Neural progenitor cell (in vitro differentiated cells): ENCODE results near the gene VTI1A. TPM values are rescaled to one million over a fixed set of nuclear protein-coding genes. Genes with fewer than 3 reads are reported as not detected.

ENCODE experiments used
- DNase-seq: peaks from one replicate; pipeline ENCODE4 v3.0.0-alpha.2; 2016; ENCODE audit warnings: low spot score
- H2AFZ ChIP-seq: fragments of 200-600 bp; sonication (generic); replicated peaks from 2 replicates; pipeline ENCODE4 v1.6.1; 2016; ENCODE audit warnings: antibody characterized with exemption
- H3F3A ChIP-seq: fragments of 200-600 bp; sonication (generic); 2 replicates; pipeline ENCODE4 v1.6.1; 2016; ENCODE audit warnings: antibody characterized with exemption, low read depth
- H3K27ac ChIP-seq: fragments of 200-600 bp; sonication (generic); 2 replicates; pipeline ENCODE4 v1.5.1; 2016; ENCODE audit warnings: mild to moderate bottlenecking
- H3K27me3 ChIP-seq: fragments of 200-600 bp; sonication (generic); 2 replicates; pipeline ENCODE4 v1.6.1; 2016; ENCODE audit warnings: mild to moderate bottlenecking, moderate library complexity
- H3K36me3 ChIP-seq: fragments of 200-600 bp; sonication (generic); 2 replicates; pipeline ENCODE4 v1.5.1; 2016
- H3K4me1 ChIP-seq: fragments of 200-600 bp; sonication (generic); 2 replicates; pipeline ENCODE4 v1.6.1; 2016; ENCODE audit warnings: mixed run types
- H3K4me2 ChIP-seq: fragments of 200-600 bp; sonication (generic); 2 replicates; pipeline ENCODE4 v1.6.1; 2016
- H3K4me3 ChIP-seq: fragments of 200-600 bp; sonication (generic); 2 replicates; pipeline ENCODE4 v1.5.1; 2016
- H3K79me2 ChIP-seq: fragments of 200-600 bp; sonication (generic); 2 replicates; pipeline ENCODE4 v1.6.1; 2016; ENCODE audit warnings: low read depth
- H3K9ac ChIP-seq: fragments of 200-600 bp; sonication (generic); 2 replicates; pipeline ENCODE4 v1.6.1; 2016
- H3K9me3 ChIP-seq: fragments of 200-600 bp; sonication (generic); 2 replicates; pipeline ENCODE4 v1.5.1; 2016; ENCODE audit warnings: low read depth
- H4K20me1 ChIP-seq: fragments of 200-600 bp; sonication (generic); 2 replicates; pipeline ENCODE4 v1.6.1; 2016; ENCODE audit warnings: low read depth
- H3K27ac Mint-ChIP-seq: 3 replicates; pipeline ENCODE4 v1.8.0; 2021; ENCODE audit warnings: mixed read lengths
- H3K27me3 Mint-ChIP-seq: 2 replicates; pipeline ENCODE4 v1.8.0; 2022; ENCODE audit warnings: low read depth, mild to moderate bottlenecking, inconsistent platforms, moderate library complexity, mixed read lengths; ENCODE audit not compliant: insufficient read depth
- H3K36me3 Mint-ChIP-seq: 3 replicates; pipeline ENCODE4 v1.8.0; 2021; ENCODE audit warnings: mixed read lengths
- H3K4me1 Mint-ChIP-seq: 3 replicates; pipeline ENCODE4 v1.8.0; 2021; ENCODE audit warnings: mixed read lengths
- H3K4me3 Mint-ChIP-seq: 3 replicates; pipeline ENCODE4 v1.8.0; 2021; ENCODE audit warnings: mild to moderate bottlenecking, moderate library complexity, mixed read lengths
- H3K9me3 Mint-ChIP-seq: 3 replicates; pipeline ENCODE4 v1.8.0; 2020; ENCODE audit warnings: mixed read lengths
- CTCF ChIP-seq: fragments of 200-600 bp; sonication (generic); IDR thresholded peaks from 2 replicates; pipeline ENCODE4 v1.5.1; 2017; ENCODE audit warnings: antibody characterized with exemption, mild to moderate bottlenecking
- EZH2 ChIP-seq: fragments of 200-600 bp; sonication (generic); IDR thresholded peaks from 2 replicates; pipeline ENCODE4 v1.6.1; 2017; ENCODE audit warnings: antibody characterized with exemption, mild to moderate bottlenecking, moderate library complexity
- EZH2phosphoT487 ChIP-seq: fragments of 200-600 bp; sonication (generic); IDR thresholded peaks from 2 replicates; pipeline ENCODE4 v1.6.1; 2017; ENCODE audit warnings: antibody characterized with exemption
- total RNA-seq: library from RNA; depleted of rRNA; stranded (reverse); fragments of >200 nt; gene quantifications from 2 replicates; pipeline ENCODE4 v1.2.3, GENCODE V29; 2015; ENCODE audit warnings: low replicate concordance

The VTI1A gene
- total RNA-seq, 1 donor from 2014 or later: 28.8 TPM

- TF ChIP-seq EZH2: no peak
- TF ChIP-seq EZH2phosphoT487: no peak
- no peak for TF ChIP-seq CTCF
- Histone ChIP-seq H3K4me2 (no peak overlapping the region), H3K36me3 (no peaks in the 10 kb centered on the region), H3K27me3 (no peaks in the 10 kb centered on the region), H4K20me1 (no peaks in the 10 kb centered on the region), H3K9ac (no peak overlapping the region), H3K79me2 (peaks cover under 1% of the 10 kb centered on the region), H3F3A (peaks cover 8% of the 10 kb centered on the region), H2AFZ (no peak overlapping the region), H3K27ac (no peak overlapping the region), H3K4me1 (peaks cover under 1% of the 10 kb centered on the region), H3K9me3 (no peaks in the 10 kb centered on the region), H3K4me3 (no peak overlapping the region)
- H3K36me3 Mint-ChIP-seq: no peaks in the 10 kb centered on the region
- peaks cover under 1% of the 10 kb centered on the region for H3K9me3 Mint-ChIP-seq
- H3K27me3 Mint-ChIP-seq: no peaks in the 10 kb centered on the region
- no peak for DNase-seq
- no peak overlapping the region for H3K27ac Mint-ChIP-seq
- no peak overlapping the region for H3K4me3 Mint-ChIP-seq
- peaks cover 8% of the 10 kb centered on the region for H3K4me1 Mint-ChIP-seq
These were observed 72.2 kb downstream of the VTI1A start for GRCh38 chr10:112519133-112519761.

- peaks cover 25% of the 10 kb centered on the region for H3K4me1 Mint-ChIP-seq
- no peaks in the 10 kb centered on the region for H3K9me3 Mint-ChIP-seq
- H3K36me3 Mint-ChIP-seq: no peaks in the 10 kb centered on the region
- no peak overlapping the region for H3K4me2 ChIP-seq
- DNase-seq: no peak
- H3F3A ChIP-seq: peaks cover 8% of the 10 kb centered on the region
- no peaks in the 10 kb centered on the region for H3K27me3 Mint-ChIP-seq
- no peak overlapping the region for H2AFZ ChIP-seq
- H3K4me3 Mint-ChIP-seq: no peak overlapping the region
- H3K36me3 ChIP-seq: no peaks in the 10 kb centered on the region
- no peaks in the 10 kb centered on the region for H3K27me3 ChIP-seq
- no peaks in the 10 kb centered on the region for H3K9me3 ChIP-seq
- TF ChIP-seq EZH2phosphoT487 (no peak), EZH2 (no peak), CTCF (no peak)
- H3K27ac Mint-ChIP-seq: no peak overlapping the region
- no peak overlapping the region for H3K27ac ChIP-seq
- H3K79me2 ChIP-seq: peaks cover 3% of the 10 kb centered on the region
- no peak overlapping the region for H3K9ac ChIP-seq
- H3K4me3 ChIP-seq: no peak overlapping the region
- peaks cover 17% of the 10 kb centered on the region for H3K4me1 ChIP-seq
- no peaks in the 10 kb centered on the region for H4K20me1 ChIP-seq
These were observed 73.9 kb downstream of the VTI1A start for GRCh38 chr10:112520914-112521313.

- DNase-seq: no peak
- no peak overlapping the region for H2AFZ ChIP-seq
- no peaks in the 10 kb centered on the region for H3K27me3 Mint-ChIP-seq
- no peak for TF ChIP-seq EZH2phosphoT487
- no peak for TF ChIP-seq CTCF
- TF ChIP-seq EZH2: no peak
- H3K4me2 ChIP-seq: no peak overlapping the region
- no peaks in the 10 kb centered on the region for H3K27me3 ChIP-seq
- H3K4me1 ChIP-seq: peaks cover 52% of the 10 kb centered on the region
- H3K4me3 ChIP-seq: no peak overlapping the region
- H3K9ac ChIP-seq: no peak overlapping the region
- peaks cover 53% of the 10 kb centered on the region for H3K4me1 Mint-ChIP-seq
- H3K9me3 Mint-ChIP-seq: no peaks in the 10 kb centered on the region
- H3K36me3 Mint-ChIP-seq: no peaks in the 10 kb centered on the region
- H3K36me3 ChIP-seq: no peaks in the 10 kb centered on the region
- H3K4me3 Mint-ChIP-seq: no peak overlapping the region
- peaks cover 3% of the 10 kb centered on the region for H3K79me2 ChIP-seq
- H4K20me1 ChIP-seq: no peaks in the 10 kb centered on the region
- H3F3A ChIP-seq: peaks cover 20% of the 10 kb centered on the region
- H3K27ac Mint-ChIP-seq: no peak overlapping the region
- no peaks in the 10 kb centered on the region for H3K9me3 ChIP-seq
- no peak overlapping the region for H3K27ac ChIP-seq
These were observed 77.6 kb downstream of the VTI1A start for GRCh38 chr10:112524641-112525040.
